ENCODE measurements around the gene BCOR.

Gene BCOR

GRCh38 chrX:40009890-40010289 lies 87.9 kb downstream of the BCOR start:
- 0% methylated on average over 3 of the region's 12 CpGs for WGBS
- Histone ChIP-seq H3K18ac (ENCODE audit: low read depth in 1 of 2, low read length in 2 of 2) (peak overlapping the region; percentile 19 to 78), H3K4me3 (ENCODE audit: insufficient read depth in 1 of 2, low read depth in 1 of 2, low read length in 2 of 2) (peak overlapping the region; percentile 17 to 37), H2AFZ (ENCODE audit: low read depth, low read length) (no peak overlapping the region), H3K4ac (ENCODE audit: low read depth in 1 of 2, low read length in 2 of 2) (peak overlapping the region in 1 of 2 experiments; percentile 41), H3K14ac (ENCODE audit: low read length in 2 of 2) (peak overlapping the region in 1 of 2 experiments; percentile 48), H3K27me3 (ENCODE audit: control insufficient read depth in 1 of 2, insufficient read depth in 1 of 2, low read length in 2 of 2) (peaks cover 0 to 72% of the 10 kb centered on the region in 2 experiments), H2BK5ac (ENCODE audit: low read depth, low read length, poor library complexity, severe bottlenecking) (no peak overlapping the region), H3K9ac (ENCODE audit: low read length) (no peak overlapping the region), H2AK5ac (ENCODE audit: low read length, severe bottlenecking) (peak overlapping the region; percentile 36), H2BK15ac (ENCODE audit: low read depth, poor library complexity, severe bottlenecking) (no peak overlapping the region), H3K4me1 (ENCODE audit: control insufficient read depth, insufficient read depth, low read depth, low read length) (peaks cover 59% of the 10 kb centered on the region), H3K79me1 (replicated peaks; ENCODE audit: low read length, poor library complexity, severe bottlenecking) (no peaks in the 10 kb centered on the region), H3K4me2 (ENCODE audit: low read length, poor library complexity, severe bottlenecking) (peak overlapping the region; percentile 75), H3K27ac (ENCODE audit: low read length, poor library complexity, severe bottlenecking) (no peak overlapping the region), H2BK120ac (ENCODE audit: low read depth, low read length) (no peak overlapping the region), H3K23ac (ENCODE audit: low read length in 2 of 2) (no peak overlapping the region), H3K36me3 (ENCODE audit: control insufficient read depth in 1 of 2, insufficient read depth in 2 of 2, low read depth in 1 of 2, low read length in 2 of 2) (no peaks in the 10 kb centered on the region), H3K9me3 (ENCODE audit: control insufficient read depth, low read length) (no peaks in the 10 kb centered on the region), H4K8ac (ENCODE audit: low read length) (peak overlapping the region; percentile 66), H2BK12ac (ENCODE audit: low read length in 2 of 2) (peak overlapping the region in 1 of 2 experiments; percentile 72), H4K91ac (ENCODE audit: low read length) (peak overlapping the region; percentile 18)
- DNase-seq, result no peak

DNA sequence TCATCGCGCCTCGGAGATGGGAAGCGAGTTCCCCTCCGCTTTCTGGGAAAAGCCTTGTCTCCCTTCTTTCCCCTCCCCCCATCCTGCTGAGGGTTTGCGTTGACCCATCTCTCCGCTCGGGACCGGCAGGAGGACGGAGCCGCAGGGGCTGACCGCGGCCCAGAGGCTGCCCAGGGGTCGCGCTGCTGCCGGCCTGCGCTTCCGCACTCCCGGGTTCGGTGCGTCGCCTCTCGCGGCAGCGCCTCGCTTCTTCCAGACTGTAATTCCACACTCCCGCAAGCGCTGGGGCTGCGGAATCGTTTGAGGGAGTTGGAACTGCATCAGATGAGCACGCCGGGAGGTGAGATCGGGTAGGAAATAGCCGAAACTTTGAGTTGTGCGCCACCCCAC lies 88.3 kb downstream of the BCOR start:
- no peaks in the 10 kb centered on the region for H3K9me3 ChIP-seq (ENCODE audit: control insufficient read depth, low read length)
- peak overlapping the region; percentile 83 for H2BK15ac ChIP-seq (ENCODE audit: low read depth, poor library complexity, severe bottlenecking)
- H3K23ac ChIP-seq (ENCODE audit: low read length in 2 of 2), result no peak overlapping the region
- no peak overlapping the region for H3K9ac ChIP-seq (ENCODE audit: low read length)
- H3K4me1 ChIP-seq (ENCODE audit: control insufficient read depth, insufficient read depth, low read depth, low read length), result peaks cover 61% of the 10 kb centered on the region
- H4K8ac ChIP-seq (ENCODE audit: low read length), result peak overlapping the region; percentile 66
- 3% methylated on average over 5 of the region's 35 CpGs for WGBS
- H2AK5ac ChIP-seq (ENCODE audit: low read length, severe bottlenecking), result no peak overlapping the region
- no peak overlapping the region for H2AFZ ChIP-seq (ENCODE audit: low read depth, low read length)
- no peaks in the 10 kb centered on the region for H3K36me3 ChIP-seq (ENCODE audit: control insufficient read depth in 1 of 2, insufficient read depth in 2 of 2, low read depth in 1 of 2, low read length in 2 of 2)
- peak overlapping the region in 1 of 2 experiments; percentile 90 for H2BK12ac ChIP-seq (ENCODE audit: low read length in 2 of 2)
- H3K4ac ChIP-seq (ENCODE audit: low read depth in 1 of 2, low read length in 2 of 2), result no peak overlapping the region
- H4K91ac ChIP-seq (ENCODE audit: low read length), result peak overlapping the region; percentile 18
- DNase-seq, result peak; percentile 36
- peaks cover 0 to 76% of the 10 kb centered on the region in 2 experiments for H3K27me3 ChIP-seq (ENCODE audit: control insufficient read depth in 1 of 2, insufficient read depth in 1 of 2, low read length in 2 of 2)
- no peak overlapping the region for H3K27ac ChIP-seq (ENCODE audit: low read length, poor library complexity, severe bottlenecking)
- H2BK5ac ChIP-seq (ENCODE audit: low read depth, low read length, poor library complexity, severe bottlenecking), result no peak overlapping the region
- H3K18ac ChIP-seq (ENCODE audit: low read depth in 1 of 2, low read length in 2 of 2), result peak overlapping the region; percentile 19 to 78
- peak overlapping the region; percentile 71 for H2BK120ac ChIP-seq (ENCODE audit: low read depth, low read length)
- peak overlapping the region; percentile 17 to 37 for H3K4me3 ChIP-seq (ENCODE audit: insufficient read depth in 1 of 2, low read depth in 1 of 2, low read length in 2 of 2)
- H3K79me1 ChIP-seq (replicated peaks; ENCODE audit: low read length, poor library complexity, severe bottlenecking), result no peaks in the 10 kb centered on the region
- no peak overlapping the region for H3K14ac ChIP-seq (ENCODE audit: low read length in 2 of 2)
- peak overlapping the region; percentile 75 for H3K4me2 ChIP-seq (ENCODE audit: low read length, poor library complexity, severe bottlenecking)

DNA sequence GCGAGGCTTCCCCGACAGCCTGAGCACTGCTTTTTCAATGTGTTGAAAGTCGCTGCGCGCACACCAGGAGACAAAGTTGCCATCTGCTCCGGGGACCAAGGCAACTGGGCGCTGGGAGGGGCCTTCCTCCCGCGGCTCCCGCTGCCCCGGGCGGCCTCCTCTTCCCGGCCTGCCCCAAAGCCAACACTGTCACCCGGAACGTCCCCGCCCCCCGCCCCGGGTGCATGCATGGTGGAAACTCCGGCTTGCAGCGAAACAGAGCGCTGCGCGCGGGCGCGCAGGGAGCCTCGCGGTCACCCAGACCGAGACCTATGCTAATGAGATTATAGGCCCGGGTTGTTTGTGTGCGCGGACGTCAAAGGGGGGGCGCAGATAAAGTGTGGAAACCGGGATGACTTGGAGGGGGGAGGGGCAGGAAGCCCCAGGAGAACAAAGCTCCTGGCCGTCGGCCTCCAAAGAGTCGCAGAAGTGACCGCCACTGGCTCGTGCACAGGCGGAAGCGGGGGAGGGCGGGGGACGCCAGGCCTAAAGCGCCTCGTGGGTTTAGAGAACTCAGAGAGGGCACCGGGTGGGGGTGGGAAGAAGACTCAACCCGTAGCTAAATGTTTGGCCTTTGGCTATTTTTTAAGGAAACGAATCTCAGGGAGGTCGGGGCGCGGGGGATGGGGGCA lies 88.8 kb downstream of the BCOR start:
- H2AFZ ChIP-seq (ENCODE audit: low read depth, low read length), result peak overlapping the region; percentile 11
- H3K9ac ChIP-seq (ENCODE audit: low read length), result no peak overlapping the region
- H3K27me3 ChIP-seq (ENCODE audit: control insufficient read depth in 1 of 2, insufficient read depth in 1 of 2, low read length in 2 of 2), result peaks cover 0 to 81% of the 10 kb centered on the region in 2 experiments
- no peak overlapping the region for H2BK120ac ChIP-seq (ENCODE audit: low read depth, low read length)
- H3K23ac ChIP-seq (ENCODE audit: low read length in 2 of 2), result no peak overlapping the region
- H2BK5ac ChIP-seq (ENCODE audit: low read depth, low read length, poor library complexity, severe bottlenecking), result no peak overlapping the region
- H3K4me1 ChIP-seq (ENCODE audit: control insufficient read depth, insufficient read depth, low read depth, low read length), result peaks cover 61% of the 10 kb centered on the region
- no peak overlapping the region for H3K27ac ChIP-seq (ENCODE audit: low read length, poor library complexity, severe bottlenecking)
- H3K4ac ChIP-seq (ENCODE audit: low read depth in 1 of 2, low read length in 2 of 2), result no peak overlapping the region
- peak overlapping the region; percentile 75 for H3K4me2 ChIP-seq (ENCODE audit: low read length, poor library complexity, severe bottlenecking)
- no peaks in the 10 kb centered on the region for H3K79me1 ChIP-seq (replicated peaks; ENCODE audit: low read length, poor library complexity, severe bottlenecking)
- H2BK12ac ChIP-seq (ENCODE audit: low read length in 2 of 2), result no peak overlapping the region
- H3K9me3 ChIP-seq (ENCODE audit: control insufficient read depth, low read length), result no peaks in the 10 kb centered on the region
- WGBS, result 4% methylated on average over 32 of the region's 52 CpGs
- no peaks in the 10 kb centered on the region for H3K36me3 ChIP-seq (ENCODE audit: control insufficient read depth in 1 of 2, insufficient read depth in 2 of 2, low read depth in 1 of 2, low read length in 2 of 2)
- peak overlapping the region; percentile 69 for H2BK15ac ChIP-seq (ENCODE audit: low read depth, poor library complexity, severe bottlenecking)
- DNase-seq, result peak; percentile 64
- peak overlapping the region; percentile 5 to 32 for H3K4me3 ChIP-seq (ENCODE audit: insufficient read depth in 1 of 2, low read depth in 1 of 2, low read length in 2 of 2)
- H3K18ac ChIP-seq (ENCODE audit: low read depth in 1 of 2, low read length in 2 of 2), result peak overlapping the region; percentile 43 to 78
- H2AK5ac ChIP-seq (ENCODE audit: low read length, severe bottlenecking), result no peak overlapping the region
- peak overlapping the region; percentile 27 for H4K91ac ChIP-seq (ENCODE audit: low read length)
- H4K8ac ChIP-seq (ENCODE audit: low read length), result peak overlapping the region; percentile 77
- no peak overlapping the region for H3K14ac ChIP-seq (ENCODE audit: low read length in 2 of 2)

- no peaks in the 10 kb centered on the region for H3K36me3 ChIP-seq (ENCODE audit: control insufficient read depth in 1 of 2, insufficient read depth in 2 of 2, low read depth in 1 of 2, low read length in 2 of 2)
- peak overlapping the region; percentile 72 for H4K8ac ChIP-seq (ENCODE audit: low read length)
- no peak overlapping the region for H2AFZ ChIP-seq (ENCODE audit: low read depth, low read length)
- peaks cover 58% of the 10 kb centered on the region for H3K4me1 ChIP-seq (ENCODE audit: control insufficient read depth, insufficient read depth, low read depth, low read length)
- H3K9me3 ChIP-seq (ENCODE audit: control insufficient read depth, low read length), result no peaks in the 10 kb centered on the region
- no peak overlapping the region for H2BK120ac ChIP-seq (ENCODE audit: low read depth, low read length)
- DNase-seq, result no peak
- H3K4me3 ChIP-seq (ENCODE audit: insufficient read depth in 1 of 2, low read depth in 1 of 2, low read length in 2 of 2), result no peak overlapping the region
- peaks cover 0 to 90% of the 10 kb centered on the region in 2 experiments for H3K27me3 ChIP-seq (ENCODE audit: control insufficient read depth in 1 of 2, insufficient read depth in 1 of 2, low read length in 2 of 2)
- no peak overlapping the region for H3K27ac ChIP-seq (ENCODE audit: low read length, poor library complexity, severe bottlenecking)
- no peaks in the 10 kb centered on the region for H3K79me1 ChIP-seq (replicated peaks; ENCODE audit: low read length, poor library complexity, severe bottlenecking)
- peak overlapping the region; percentile 19 to 62 for H3K18ac ChIP-seq (ENCODE audit: low read depth in 1 of 2, low read length in 2 of 2)
- H2BK5ac ChIP-seq (ENCODE audit: low read depth, low read length, poor library complexity, severe bottlenecking), result no peak overlapping the region
- H2AK5ac ChIP-seq (ENCODE audit: low read length, severe bottlenecking), result no peak overlapping the region
- no peak overlapping the region for H2BK15ac ChIP-seq (ENCODE audit: low read depth, poor library complexity, severe bottlenecking)
- no peak overlapping the region for H3K14ac ChIP-seq (ENCODE audit: low read length in 2 of 2)
- no peak overlapping the region for H3K9ac ChIP-seq (ENCODE audit: low read length)
- 45% methylated on average over 34 of the region's 47 CpGs for WGBS
- H3K4me2 ChIP-seq (ENCODE audit: low read length, poor library complexity, severe bottlenecking), result peak overlapping the region; percentile 75
- peak overlapping the region in 1 of 2 experiments; percentile 52 for H2BK12ac ChIP-seq (ENCODE audit: low read length in 2 of 2)
- H4K91ac ChIP-seq (ENCODE audit: low read length), result no peak overlapping the region
- no peak overlapping the region for H3K4ac ChIP-seq (ENCODE audit: low read depth in 1 of 2, low read length in 2 of 2)
- no peak overlapping the region for H3K23ac ChIP-seq (ENCODE audit: low read length in 2 of 2)
These were observed 89.7 kb downstream of the BCOR start for GRCh38 chrX:40007756-40008705.

All from mesenchymal stem cell (in vitro differentiated cells and primary cell).